Neutrophil (primary cell): Measurements from ENCODE around the gene UNCX.

Experiments
- H3K27ac ChIP-seq: fragments of 200-600 bp; sonication (generic); 2 replicates; pipeline ENCODE4 v1.5.1; 2016; ENCODE audit warnings: mild to moderate bottlenecking, moderate library complexity
- H3K27me3 ChIP-seq: fragments of 200-600 bp; sonication (generic); 2 replicates; pipeline ENCODE4 v1.6.0; 2016; ENCODE audit warnings: mild to moderate bottlenecking
- H3K36me3 ChIP-seq: fragments of 200-600 bp; sonication (generic); 2 replicates; pipeline ENCODE4 v1.5.1; 2017
- H3K4me1 ChIP-seq, 2 experiments: fragments of 200-600 bp in 1 of 2; sonication (generic) in 1 of 2; 1 replicate in 1 of 2; 2 replicates in 1 of 2; pipeline versions ENCODE4 v1.5.1 to v1.6.1; 2013 to 2016; ENCODE audit warnings: low read depth in 1 of 2, low read length in 1 of 2, mild to moderate bottlenecking in 1 of 2, moderate library complexity in 1 of 2; ENCODE audit not compliant: control insufficient read depth in 1 of 2, insufficient read depth in 1 of 2
- H3K4me3 ChIP-seq, 2 experiments: fragments of 200-600 bp in 1 of 2; sonication (generic) in 1 of 2; 1 replicate in 1 of 2; 2 replicates in 1 of 2; pipeline ENCODE4 v1.5.1; 2013 to 2016; ENCODE audit warnings: low read depth in 1 of 2, low read length in 1 of 2, mild to moderate bottlenecking in 1 of 2, moderate library complexity in 1 of 2
- H3K9me3 ChIP-seq: fragments of 200-600 bp; sonication (generic); 2 replicates; pipeline ENCODE4 v1.5.1; 2016
- TF ChIP-seq, protein P1 (sequence below): fragments of 200-600 bp; sonication (generic); IDR thresholded peaks from 2 replicates; pipeline ENCODE4 v1.5.1; 2016; ENCODE audit warnings: antibody characterized with exemption

Gene UNCX

DNA sequence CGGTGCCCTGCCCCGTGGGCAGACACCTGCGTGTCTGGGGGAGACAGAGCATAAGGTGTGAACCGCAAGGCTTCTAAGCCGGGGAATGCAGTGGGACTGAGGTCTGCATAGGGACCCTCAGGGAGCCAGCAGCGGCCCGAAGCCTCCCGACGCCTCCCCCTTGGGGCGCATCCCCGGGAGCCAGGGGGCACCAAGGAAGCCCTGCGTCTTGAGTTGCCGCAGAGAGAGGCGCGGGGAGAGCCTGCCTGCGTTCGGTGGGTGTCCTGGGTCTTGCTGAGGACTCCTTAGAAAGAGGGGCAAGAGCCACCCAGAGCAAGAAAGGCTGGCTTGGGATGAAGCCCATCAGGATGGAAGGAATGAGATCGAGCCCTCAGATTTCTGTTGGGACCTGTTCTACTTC is 18.2 kb upstream of the UNCX start:
- Histone ChIP-seq H3K27ac (no peak overlapping the region), H3K4me1 (no peaks in the 10 kb centered on the region), H3K27me3 (peaks cover 96% of the 10 kb centered on the region), H3K36me3 (no peaks in the 10 kb centered on the region), H3K9me3 (no peaks in the 10 kb centered on the region), H3K4me3 (no peak overlapping the region)
- TF ChIP-seq, protein P1, sequence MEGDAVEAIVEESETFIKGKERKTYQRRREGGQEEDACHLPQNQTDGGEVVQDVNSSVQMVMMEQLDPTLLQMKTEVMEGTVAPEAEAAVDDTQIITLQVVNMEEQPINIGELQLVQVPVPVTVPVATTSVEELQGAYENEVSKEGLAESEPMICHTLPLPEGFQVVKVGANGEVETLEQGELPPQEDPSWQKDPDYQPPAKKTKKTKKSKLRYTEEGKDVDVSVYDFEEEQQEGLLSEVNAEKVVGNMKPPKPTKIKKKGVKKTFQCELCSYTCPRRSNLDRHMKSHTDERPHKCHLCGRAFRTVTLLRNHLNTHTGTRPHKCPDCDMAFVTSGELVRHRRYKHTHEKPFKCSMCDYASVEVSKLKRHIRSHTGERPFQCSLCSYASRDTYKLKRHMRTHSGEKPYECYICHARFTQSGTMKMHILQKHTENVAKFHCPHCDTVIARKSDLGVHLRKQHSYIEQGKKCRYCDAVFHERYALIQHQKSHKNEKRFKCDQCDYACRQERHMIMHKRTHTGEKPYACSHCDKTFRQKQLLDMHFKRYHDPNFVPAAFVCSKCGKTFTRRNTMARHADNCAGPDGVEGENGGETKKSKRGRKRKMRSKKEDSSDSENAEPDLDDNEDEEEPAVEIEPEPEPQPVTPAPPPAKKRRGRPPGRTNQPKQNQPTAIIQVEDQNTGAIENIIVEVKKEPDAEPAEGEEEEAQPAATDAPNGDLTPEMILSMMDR, result no peak

DNA sequence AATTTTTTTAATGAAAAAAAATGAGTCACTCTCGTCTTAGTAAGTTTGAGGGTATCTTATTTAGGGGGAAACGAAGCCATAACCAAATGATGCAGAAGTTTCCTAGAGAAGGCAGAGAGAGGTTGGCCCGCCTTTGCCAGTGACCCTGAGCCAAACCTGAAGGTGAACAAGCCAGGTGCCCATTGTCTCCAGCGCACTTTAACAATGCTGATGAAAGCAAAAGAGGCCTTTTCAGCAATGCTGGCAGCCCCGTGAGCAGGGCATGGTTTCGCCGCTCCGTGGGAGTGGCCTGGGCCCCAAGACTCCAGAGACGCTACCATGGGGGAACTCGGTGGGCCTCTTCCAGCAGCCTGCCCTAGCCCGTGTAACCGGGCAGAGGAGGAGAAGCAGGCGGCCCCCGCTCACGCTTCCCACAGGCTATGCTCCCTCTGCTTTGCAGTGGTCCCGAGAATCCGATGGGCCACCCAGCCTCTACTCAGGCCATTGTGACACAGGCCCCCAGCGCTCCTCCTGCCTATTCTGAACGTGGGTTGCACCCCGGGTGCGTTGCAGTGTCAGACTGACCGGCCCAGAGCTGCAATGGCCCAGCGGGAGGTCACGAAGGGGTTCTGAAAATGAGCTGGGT is 14.0 kb upstream of the UNCX start:
- H3K9me3 ChIP-seq, result no peaks in the 10 kb centered on the region
- H3K36me3 ChIP-seq, result no peaks in the 10 kb centered on the region
- H3K27me3 ChIP-seq, result peaks cover 97% of the 10 kb centered on the region
- no peaks in the 10 kb centered on the region for H3K4me1 ChIP-seq
- no peak overlapping the region for H3K27ac ChIP-seq
- TF ChIP-seq, protein P1, result no peak
- H3K4me3 ChIP-seq, result no peak overlapping the region

GRCh38 chr7:1219498-1219897 is 13.2 kb upstream of the UNCX start:
- Histone ChIP-seq H3K27ac (no peak overlapping the region), H3K27me3 (peaks cover 97% of the 10 kb centered on the region)

GRCh38 chr7:1220000-1220726 is 12.5 kb upstream of the UNCX start:
- H3K36me3 ChIP-seq, result no peaks in the 10 kb centered on the region
- no peak overlapping the region for H3K27ac ChIP-seq
- TF ChIP-seq, protein P1, result no peak
- peaks cover 97% of the 10 kb centered on the region for H3K27me3 ChIP-seq
- no peaks in the 10 kb centered on the region for H3K9me3 ChIP-seq
- H3K4me3 ChIP-seq, result no peak overlapping the region
- H3K4me1 ChIP-seq, result no peaks in the 10 kb centered on the region

More at GRCh38 chr7:1219498-1219897, 13.2 kb upstream of the UNCX start:
- Histone ChIP-seq H3K4me3 (no peak overlapping the region), H3K9me3 (no peaks in the 10 kb centered on the region), H3K36me3 (no peaks in the 10 kb centered on the region), H3K4me1 (no peaks in the 10 kb centered on the region)
- TF ChIP-seq, protein P1, result no peak

DNA sequence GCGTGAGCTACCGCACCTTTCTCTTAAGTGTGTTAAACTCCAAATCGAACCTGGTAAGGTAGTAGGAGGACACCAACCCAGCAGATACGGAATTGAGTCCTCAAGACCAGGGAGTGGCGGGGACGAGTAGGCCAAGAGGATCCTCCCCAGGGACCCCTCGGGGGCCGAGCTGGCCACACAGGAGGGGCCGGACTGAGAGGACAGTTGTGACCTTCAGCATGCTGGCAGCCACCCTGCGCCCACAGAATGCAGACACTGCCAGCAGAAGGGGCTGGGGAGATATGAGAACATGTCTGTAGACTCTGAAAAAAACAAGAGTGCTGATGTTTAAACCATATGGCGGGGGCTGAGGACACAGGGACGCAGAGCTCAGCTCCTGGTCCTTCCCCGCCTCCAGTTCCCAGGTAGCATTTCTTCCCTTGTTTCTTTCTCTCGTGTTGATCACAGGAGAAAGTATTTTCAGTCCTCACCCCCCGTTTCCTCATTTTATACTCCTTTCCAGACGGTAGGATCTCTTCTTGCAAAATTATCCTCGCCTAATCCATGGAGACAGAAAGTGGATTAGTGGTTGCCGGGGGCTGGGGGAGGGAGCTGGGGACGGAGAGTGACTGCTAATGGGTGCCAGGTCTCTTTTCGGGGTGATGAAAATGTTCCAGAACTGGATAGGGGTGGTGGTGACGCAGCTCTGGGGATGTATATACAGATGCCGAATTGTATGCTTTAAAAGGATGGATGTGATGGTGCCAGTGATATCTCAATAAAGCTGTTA is 11.5 kb upstream of the UNCX start:
- H3K27me3 ChIP-seq, result peaks cover 97% of the 10 kb centered on the region
- H3K27ac ChIP-seq, result no peak overlapping the region
- no peaks in the 10 kb centered on the region for H3K36me3 ChIP-seq
- TF ChIP-seq, protein P1, result no peak
- H3K9me3 ChIP-seq, result no peaks in the 10 kb centered on the region
- no peaks in the 10 kb centered on the region for H3K4me1 ChIP-seq
- no peak overlapping the region for H3K4me3 ChIP-seq
